ENCODE measurements around the gene SIT1.

DNA sequence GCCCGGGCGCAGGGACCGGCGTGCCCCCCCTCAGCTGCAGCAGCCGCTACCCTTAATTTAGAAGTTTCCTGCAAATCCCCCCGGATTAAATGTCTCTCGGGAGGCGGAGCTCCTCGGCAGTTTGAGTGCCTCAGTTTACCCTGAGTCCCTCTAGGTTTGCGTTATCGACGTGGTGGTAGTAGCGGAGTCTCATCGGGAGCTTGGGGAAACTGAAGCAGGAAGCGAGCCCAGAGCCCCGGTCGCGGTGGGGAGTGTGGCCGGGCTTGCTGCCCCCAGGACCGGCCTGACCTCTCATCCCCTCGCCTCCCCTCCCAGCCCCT is 39.5 kb upstream of the SIT1 start:
- TF ChIP-seq, protein P1, sequence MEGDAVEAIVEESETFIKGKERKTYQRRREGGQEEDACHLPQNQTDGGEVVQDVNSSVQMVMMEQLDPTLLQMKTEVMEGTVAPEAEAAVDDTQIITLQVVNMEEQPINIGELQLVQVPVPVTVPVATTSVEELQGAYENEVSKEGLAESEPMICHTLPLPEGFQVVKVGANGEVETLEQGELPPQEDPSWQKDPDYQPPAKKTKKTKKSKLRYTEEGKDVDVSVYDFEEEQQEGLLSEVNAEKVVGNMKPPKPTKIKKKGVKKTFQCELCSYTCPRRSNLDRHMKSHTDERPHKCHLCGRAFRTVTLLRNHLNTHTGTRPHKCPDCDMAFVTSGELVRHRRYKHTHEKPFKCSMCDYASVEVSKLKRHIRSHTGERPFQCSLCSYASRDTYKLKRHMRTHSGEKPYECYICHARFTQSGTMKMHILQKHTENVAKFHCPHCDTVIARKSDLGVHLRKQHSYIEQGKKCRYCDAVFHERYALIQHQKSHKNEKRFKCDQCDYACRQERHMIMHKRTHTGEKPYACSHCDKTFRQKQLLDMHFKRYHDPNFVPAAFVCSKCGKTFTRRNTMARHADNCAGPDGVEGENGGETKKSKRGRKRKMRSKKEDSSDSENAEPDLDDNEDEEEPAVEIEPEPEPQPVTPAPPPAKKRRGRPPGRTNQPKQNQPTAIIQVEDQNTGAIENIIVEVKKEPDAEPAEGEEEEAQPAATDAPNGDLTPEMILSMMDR (optimal IDR thresholded peaks at IDR 0.05 in 1 of 3, IDR thresholded peaks at IDR 0.05 in 1 of 3, conservative IDR thresholded peaks at IDR 0.05 in 1 of 3; ENCODE audit: extremely low read depth in 1 of 3, insufficient read depth in 2 of 3, low read length in 3 of 3) = no peak
- TF ChIP-seq EZH2 (IDR thresholded peaks at IDR 0.05; ENCODE audit: low read length) = no peak
